Measurements from ENCODE around the gene GPR132. TPM values are rescaled to one million over a fixed set of nuclear protein-coding genes. Genes with fewer than 3 reads are reported as not detected.

The GPR132 gene
- total RNA-seq, 3 donors from 2014 or later (not counting 1 experiment from before 2014, with no cell fraction given): 18.2 to 30.3 (median 26.7) TPM

GRCh38 chr14:105085766-105086165 lies 20.5 kb upstream of the GPR132 start:
- Mint-ChIP-seq H3K27ac (no peak overlapping the region), H3K4me1 (peaks cover 7 to 47% of the 10 kb centered on the region in 2 donors), H3K9me3 (no peaks in the 10 kb centered on the region), H3K36me3 (no peaks in the 10 kb centered on the region), H3K27me3 (ENCODE audit: low read depth in 2 of 2) (peaks cover 0 to 6% of the 10 kb centered on the region in 2 donors), H3K4me3 (no peak overlapping the region)
- intact Hi-C loops (cut with micrococcal nuclease): loop anchor here (2.0 kb wide), 1 partner anchor 21 kb away; the partner anchor contains the start of gene GPR132
- Histone ChIP-seq H3K4me1 (ENCODE audit: control insufficient read depth, insufficient read depth, low read length) (peaks cover 44% of the 10 kb centered on the region), H3K4me3 (ENCODE audit: low read length) (no peak overlapping the region), H3K36me3 (ENCODE audit: control insufficient read depth, insufficient read depth, low read length) (no peaks in the 10 kb centered on the region), H3K27ac (ENCODE audit: low read length) (no peak overlapping the region), H3K9me3 (ENCODE audit: control insufficient read depth, insufficient read depth, low read length) (no peaks in the 10 kb centered on the region), H3K27me3 (ENCODE audit: control insufficient read depth, insufficient read depth, low read length) (peaks cover 4% of the 10 kb centered on the region)
- ATAC-seq (no peak), DNase-seq (no peak)
- no peak for TF ChIP-seq CTCF (IDR thresholded peaks at IDR 0.05)
- WGBS (ENCODE audit: insufficient coverage): 86% methylated on average over 5 of the region's 5 CpGs

GRCh38 chr14:105084741-105085571 lies 19.7 kb upstream of the GPR132 start:
- Histone ChIP-seq H3K9me3 (ENCODE audit: control insufficient read depth, insufficient read depth, low read length) (no peaks in the 10 kb centered on the region), H3K36me3 (ENCODE audit: control insufficient read depth, insufficient read depth, low read length) (no peaks in the 10 kb centered on the region), H3K27ac (ENCODE audit: low read length) (no peak overlapping the region), H3K4me3 (ENCODE audit: low read length) (no peak overlapping the region), H3K27me3 (ENCODE audit: control insufficient read depth, insufficient read depth, low read length) (peaks cover 4% of the 10 kb centered on the region), H3K4me1 (ENCODE audit: control insufficient read depth, insufficient read depth, low read length) (peaks cover 37% of the 10 kb centered on the region)
- no peak overlapping the region for H3K4me3 Mint-ChIP-seq
- peaks cover 7 to 41% of the 10 kb centered on the region in 2 donors for H3K4me1 Mint-ChIP-seq
- WGBS (ENCODE audit: insufficient coverage): 95% methylated on average over 14 of the region's 14 CpGs
- no peak for DNase-seq
- intact Hi-C loops (cut with micrococcal nuclease): no loop called here
- H3K27me3 Mint-ChIP-seq (ENCODE audit: low read depth in 2 of 2): peaks cover 0 to 3% of the 10 kb centered on the region in 2 donors
- H3K9me3 Mint-ChIP-seq: no peaks in the 10 kb centered on the region
- ATAC-seq: no peak
- no peak for TF ChIP-seq CTCF (IDR thresholded peaks at IDR 0.05)
- H3K27ac Mint-ChIP-seq: peak overlapping the region in 1 of 2 donors; percentile 8
- no peaks in the 10 kb centered on the region for H3K36me3 Mint-ChIP-seq

- intact Hi-C loops (cut with micrococcal nuclease): no loop called here
- peak overlapping the region in 1 of 2 donors; percentile 8 for H3K27ac Mint-ChIP-seq
- WGBS (ENCODE audit: insufficient coverage): 89% methylated on average over 4 of the region's 4 CpGs
Measured at GRCh38 chr14:105083926-105084685, 18.9 kb upstream of the GPR132 start.

More at GRCh38 chr14:105083926-105084685, 18.9 kb upstream of the GPR132 start:
- Histone ChIP-seq H3K36me3 (ENCODE audit: control insufficient read depth, insufficient read depth, low read length) (no peaks in the 10 kb centered on the region), H3K9me3 (ENCODE audit: control insufficient read depth, insufficient read depth, low read length) (no peaks in the 10 kb centered on the region), H3K4me1 (ENCODE audit: control insufficient read depth, insufficient read depth, low read length) (peaks cover 37% of the 10 kb centered on the region), H3K27me3 (ENCODE audit: control insufficient read depth, insufficient read depth, low read length) (peaks cover 4% of the 10 kb centered on the region), H3K4me3 (ENCODE audit: low read length) (no peak overlapping the region), H3K27ac (ENCODE audit: low read length) (no peak overlapping the region)
- no peak for ATAC-seq
- no peaks in the 10 kb centered on the region for H3K36me3 Mint-ChIP-seq
- peaks cover 7 to 41% of the 10 kb centered on the region in 2 donors for H3K4me1 Mint-ChIP-seq
- H3K4me3 Mint-ChIP-seq: peak overlapping the region; percentile 40
- no peak for DNase-seq
- peaks cover 0 to 3% of the 10 kb centered on the region in 2 donors for H3K27me3 Mint-ChIP-seq (ENCODE audit: low read depth in 2 of 2)
- no peaks in the 10 kb centered on the region for H3K9me3 Mint-ChIP-seq
- no peak for TF ChIP-seq CTCF (IDR thresholded peaks at IDR 0.05)
